ENCODE data around the gene DEPDC1B.

Gene DEPDC1B

GRCh38 chr5:60677850-60678664 lies 21.9 kb downstream of the DEPDC1B start:
- peak; percentile 21 for TF ChIP-seq CTCF (IDR thresholded peaks at IDR 0.05; ENCODE audit: extremely low read depth, missing control alignments)
- DNase-seq (ENCODE audit: low spot score): peak; percentile 32

DNA sequence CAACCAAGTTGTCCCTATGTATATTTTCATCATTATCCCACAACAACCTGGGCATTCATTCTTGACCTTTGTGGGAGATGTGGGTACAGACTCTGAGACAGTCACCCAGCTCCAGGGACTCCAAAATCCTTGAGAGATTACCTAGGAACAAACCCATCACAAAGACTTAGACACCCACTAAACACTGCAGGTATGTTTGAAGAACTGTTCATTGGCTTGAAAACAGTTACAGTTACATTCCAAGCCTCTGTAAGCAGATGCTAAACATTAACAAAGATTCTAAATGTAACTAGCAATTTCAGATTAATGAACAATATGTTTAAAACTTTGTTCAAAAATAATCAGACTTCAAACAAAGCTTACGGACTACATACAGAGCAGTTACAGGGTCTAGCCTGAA lies 24.7 kb downstream of the DEPDC1B start:
- no peak for TF ChIP-seq CTCF (IDR thresholded peaks at IDR 0.05; ENCODE audit: extremely low read depth, missing control alignments)
- no peak for DNase-seq (ENCODE audit: low spot score)

DNA sequence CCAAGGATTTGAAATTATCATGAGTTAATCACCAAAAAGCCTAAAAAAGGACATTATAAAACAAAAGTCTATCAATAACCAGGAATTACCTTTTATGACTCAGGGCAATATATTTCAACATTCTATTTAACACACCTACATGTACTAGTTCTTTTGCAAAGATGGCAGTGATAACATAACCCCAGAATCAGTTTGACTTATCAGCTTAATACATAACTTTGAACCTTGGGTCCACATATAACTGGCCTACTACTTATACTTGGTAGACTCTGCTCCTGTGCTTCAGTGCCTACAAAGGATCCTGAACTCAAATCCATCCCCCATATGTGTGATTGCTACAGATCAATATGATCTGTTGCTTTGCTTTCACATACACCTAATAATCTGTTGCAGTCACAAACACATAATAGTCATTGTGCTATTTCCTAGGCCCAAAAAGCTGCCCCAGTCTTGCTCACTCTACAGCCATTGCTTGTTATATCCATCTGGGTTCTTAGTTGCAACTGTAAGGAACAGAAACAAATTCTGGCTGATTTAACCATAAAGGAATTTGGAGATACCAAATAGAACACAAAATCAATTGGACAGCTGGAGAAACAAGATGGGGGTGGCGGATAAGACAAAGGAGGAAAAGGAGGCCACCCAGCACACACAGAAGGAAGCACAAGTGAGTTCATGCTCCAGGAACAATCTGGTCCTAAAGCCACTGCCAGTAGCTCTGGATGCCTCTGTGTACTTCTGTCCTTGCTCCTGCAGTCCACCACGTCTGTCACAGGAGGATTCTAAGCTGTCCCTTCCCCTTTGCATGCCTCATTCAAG lies 25.5 kb downstream of the DEPDC1B start:
- no peak for TF ChIP-seq CTCF (IDR thresholded peaks at IDR 0.05; ENCODE audit: extremely low read depth, missing control alignments)
- no peak for DNase-seq (ENCODE audit: low spot score)

- DNase-seq (ENCODE audit: low spot score): no peak
- TF ChIP-seq CTCF (IDR thresholded peaks at IDR 0.05; ENCODE audit: extremely low read depth, missing control alignments): no peak
These were observed 26.6 kb downstream of the DEPDC1B start for GRCh38 chr5:60673334-60673733.

DNA sequence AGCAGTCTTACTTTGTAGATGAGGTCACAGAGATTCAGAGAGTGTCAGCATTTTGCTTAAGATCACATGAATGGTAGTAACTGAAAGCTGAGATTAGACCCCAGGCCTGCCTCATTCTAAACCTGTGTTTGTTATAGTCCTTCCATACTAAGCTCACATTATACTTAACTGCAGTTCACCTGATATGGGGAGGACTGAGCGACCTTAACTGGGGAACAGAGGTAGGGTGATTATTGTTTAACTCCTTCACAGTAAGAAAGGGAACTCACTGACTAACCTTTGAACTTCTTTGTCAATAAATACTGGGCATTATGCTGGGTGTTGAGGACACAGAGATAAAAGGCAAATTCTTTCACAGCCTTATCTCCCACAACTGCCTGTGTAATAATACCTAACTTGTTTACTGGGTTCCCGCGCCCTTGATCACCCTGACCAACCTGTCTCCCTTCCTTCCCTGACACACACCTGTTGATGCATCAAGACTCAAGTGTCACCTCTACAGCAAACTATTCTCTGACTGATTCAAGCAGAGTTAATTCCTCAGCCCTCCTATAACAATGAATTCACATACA lies 27.2 kb downstream of the DEPDC1B start:
- TF ChIP-seq CTCF (IDR thresholded peaks at IDR 0.05; ENCODE audit: extremely low read depth, missing control alignments): no peak
- no peak for DNase-seq (ENCODE audit: low spot score)

DNA sequence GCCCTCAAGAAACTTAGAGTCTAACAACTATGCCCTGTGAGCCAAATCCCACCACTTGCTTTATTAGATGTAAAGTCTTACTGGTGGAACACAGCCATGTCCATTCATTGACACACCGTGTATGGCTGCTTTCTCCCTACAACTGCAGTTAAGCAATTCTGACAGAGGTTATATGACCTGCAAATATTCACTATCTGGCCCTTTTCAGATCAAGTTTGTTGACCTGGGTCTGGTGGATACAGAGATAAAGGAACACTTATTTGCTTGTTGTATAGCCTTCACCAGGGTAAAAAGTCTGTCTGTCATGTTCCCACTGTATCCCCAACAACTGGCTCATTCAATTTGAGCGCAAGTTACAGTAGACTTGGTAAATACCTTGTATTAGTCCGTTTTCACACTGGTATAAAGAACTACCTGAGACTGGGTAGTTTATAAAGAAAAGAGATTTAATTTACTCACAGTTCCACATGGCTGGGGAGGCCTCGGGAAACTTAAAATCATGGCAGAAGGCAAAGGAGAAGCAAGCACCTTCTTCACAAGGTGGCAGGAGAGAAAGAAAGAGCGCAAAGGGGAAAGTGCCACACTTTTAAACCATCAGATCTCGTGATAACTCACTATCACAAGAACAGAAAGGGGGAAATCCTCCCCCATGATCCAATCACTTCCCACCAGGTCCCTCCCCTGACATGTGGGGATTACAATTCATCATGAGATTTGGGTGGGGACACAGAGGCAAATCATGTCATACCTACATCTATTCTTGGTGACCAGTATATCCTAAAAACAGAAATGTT lies 27.9 kb downstream of the DEPDC1B start:
- no peak for TF ChIP-seq CTCF (IDR thresholded peaks at IDR 0.05; ENCODE audit: extremely low read depth, missing control alignments)
- DNase-seq (ENCODE audit: low spot score): no peak
